Left lung (tissue), 10 donors: ENCODE data around the gene SERPINA9. TPM values are rescaled to one million over a fixed set of nuclear protein-coding genes. Genes with fewer than 3 reads are reported as not detected.

Source experiments
- ATAC-seq: fragments of 200-7000 bp; cut with Tn5 transposase; one replicate; pipeline ENCODE4 v1.9.1; 2020; ENCODE audit warnings: moderate library complexity
- DNase-seq, 4 donors: peaks; one replicate each; pipeline ENCODE4 v3.0.0-alpha.2; 2013 to 2020
- H3K27ac ChIP-seq, 2 donors: fragments of 200-600 bp; sonication (generic) in 1 of 2; one replicate each; pipeline versions ENCODE4 v1.5.0 to v1.8.0; 2020 to 2021
- H3K27me3 ChIP-seq, 2 donors: fragments of 200-600 bp; sonication (generic) in 1 of 2; one replicate each; pipeline versions ENCODE4 v1.5.0 to v1.8.0; 2020 to 2021
- H3K36me3 ChIP-seq, 2 donors: fragments of 200-600 bp; sonication (generic) in 1 of 2; one replicate each; pipeline versions ENCODE4 v1.5.0 to v1.8.0; 2020 to 2021
- H3K4me1 ChIP-seq, 2 donors: fragments of 200-600 bp; one replicate each; pipeline ENCODE4 v1.8.0; 2021
- H3K4me3 ChIP-seq, 2 donors: fragments of 200-600 bp; sonication (generic) in 1 of 2; one replicate each; pipeline versions ENCODE4 v1.5.0 to v1.8.0; 2020 to 2021; ENCODE audit warnings: mild to moderate bottlenecking in 1 of 2
- H3K9me3 ChIP-seq, 2 donors: fragments of 200-600 bp; sonication (generic) in 1 of 2; one replicate each; pipeline versions ENCODE4 v1.5.0 to v1.8.0; 2020 to 2021
- CTCF ChIP-seq, 2 donors: fragments of 200-600 bp; sonication (generic) in 1 of 2; IDR thresholded peaks; one replicate each; pipeline versions ENCODE4 v1.5.0 to v1.8.0; 2021; ENCODE audit warnings: antibody characterized with exemption in 2 of 2
- intact Hi-C, 2 donors: fragments of 100-400 bp; cut with DNase I; formaldehyde crosslinking; loops; one replicate each; pipeline versions ENCODE4 v1.11.2 to v1.14.2; 2022
- polyA plus RNA-seq, 6 donors: library from polyadenylated mRNA; unstranded; fragments of 120-200 nt; gene quantifications; one replicate each; pipeline ENCODE4 v1.2.1, GENCODE V29; 2013; ENCODE audit not compliant: insufficient read length in 6 of 6
- total RNA-seq, 2 donors: library from RNA; stranded (reverse); fragmentation: NEBNext Ultra II Directional; extraction: Animal tissue kit (Norgen Biotek cat#: 25700); gene quantifications; one replicate each; pipeline ENCODE4 v1.2.1, GENCODE V29; 2021
- donor health status: DM: no; HTN: yes; CAD: no.
- donor health status: DM: no; HTN: no; CAD: no.

The SERPINA9 gene
- total and polyA plus RNA-seq, 8 donors = not detected

- ATAC-seq = no peak
- Histone ChIP-seq H3K9me3 (no peaks in the 10 kb centered on the region), H3K27me3 (peaks cover 0 to 12% of the 10 kb centered on the region in 2 donors), H3K27ac (no peak overlapping the region), H3K36me3 (no peaks in the 10 kb centered on the region), H3K4me1 (no peaks in the 10 kb centered on the region), H3K4me3 (no peak overlapping the region)
- DNase-seq = no peak
- no peak for TF ChIP-seq CTCF (IDR thresholded peaks at IDR 0.05)
- intact Hi-C loops = no loop called here
Measured at GRCh38 chr14:94491511-94491910, 15.5 kb upstream of the SERPINA9 start.

GRCh38 chr14:94489336-94489735 is 13.3 kb upstream of the SERPINA9 start:
- ATAC-seq = no peak
- Histone ChIP-seq H3K4me3 (no peak overlapping the region), H3K4me1 (peaks cover 0 to 2% of the 10 kb centered on the region in 2 donors), H3K36me3 (no peaks in the 10 kb centered on the region), H3K27ac (no peak overlapping the region), H3K9me3 (no peaks in the 10 kb centered on the region), H3K27me3 (peaks cover 0 to 23% of the 10 kb centered on the region in 2 donors)
- no peak for DNase-seq
- TF ChIP-seq CTCF (IDR thresholded peaks at IDR 0.05) = no peak
- intact Hi-C loops = loop anchor here in 1 of 2 donors (10.0 kb wide), 1 partner anchor 135 kb away; no protein-coding TSS in a partner anchor

GRCh38 chr14:94486883-94487282 is 10.9 kb upstream of the SERPINA9 start:
- intact Hi-C loops = loop anchor here in 1 of 2 donors (10.0 kb wide), 1 partner anchor 132 kb away; no protein-coding TSS in a partner anchor
- DNase-seq = no peak
- no peak for ATAC-seq

GRCh38 chr14:94485944-94486841 is 10.2 kb upstream of the SERPINA9 start:
- no peaks in the 10 kb centered on the region for H3K36me3 ChIP-seq
- H3K27me3 ChIP-seq = peaks cover 0 to 26% of the 10 kb centered on the region in 2 donors
- intact Hi-C loops = loop anchor here in 1 of 2 donors (10.0 kb wide), 1 partner anchor 131 kb away; no protein-coding TSS in a partner anchor
- H3K4me1 ChIP-seq = peaks cover 0 to 2% of the 10 kb centered on the region in 2 donors
- DNase-seq (peak in 3 of 4 donors; percentile 33 to 92 (median 61)), ATAC-seq (peak; percentile 97)
- H3K9me3 ChIP-seq = no peaks in the 10 kb centered on the region
- H3K27ac ChIP-seq = no peak overlapping the region
- H3K4me3 ChIP-seq = no peak overlapping the region
- TF ChIP-seq CTCF (IDR thresholded peaks at IDR 0.05) = peak; percentile 93 to 99

More at GRCh38 chr14:94486883-94487282, 10.9 kb upstream of the SERPINA9 start:
- H3K4me1 ChIP-seq = peaks cover 0 to 2% of the 10 kb centered on the region in 2 donors
- no peak overlapping the region for H3K4me3 ChIP-seq
- no peaks in the 10 kb centered on the region for H3K9me3 ChIP-seq
- no peak for TF ChIP-seq CTCF (IDR thresholded peaks at IDR 0.05)
- no peaks in the 10 kb centered on the region for H3K36me3 ChIP-seq
- peaks cover 0 to 26% of the 10 kb centered on the region in 2 donors for H3K27me3 ChIP-seq
- H3K27ac ChIP-seq = no peak overlapping the region

GRCh38 chr14:94484481-94484880 is 8.5 kb upstream of the SERPINA9 start:
- Histone ChIP-seq H3K4me3 (no peak overlapping the region), H3K36me3 (no peaks in the 10 kb centered on the region), H3K27ac (no peak overlapping the region), H3K27me3 (peaks cover 0 to 26% of the 10 kb centered on the region in 2 donors), H3K9me3 (peaks cover 0 to 2% of the 10 kb centered on the region in 2 donors), H3K4me1 (peaks cover 0 to 2% of the 10 kb centered on the region in 2 donors)
- DNase-seq = no peak
- TF ChIP-seq CTCF (IDR thresholded peaks at IDR 0.05) = no peak
- intact Hi-C loops = loop anchor here in 1 of 2 donors (10.0 kb wide), 1 partner anchor 130 kb away; no protein-coding TSS in a partner anchor
- no peak for ATAC-seq
